ENCODE results near the gene ZFYVE9. TPM values are rescaled to one million over a fixed set of nuclear protein-coding genes. Genes with fewer than 3 reads are reported as not detected.
"Not testable (repeated sequence)": the region's sequence is repeated elsewhere in the genome, so short reads cannot be mapped to it uniquely, and the experiment has no call there.

ZFYVE9 gene
- total RNA-seq, 1 experiment from 2014 or later, result 14.2 TPM

- Histone ChIP-seq H4K20me1 (ENCODE audit: insufficient read depth) (no peaks in the 10 kb centered on the region), H3K27me3 (ENCODE audit: insufficient read depth, low read length) (no peaks in the 10 kb centered on the region), H3K4me1 (ENCODE audit: control insufficient read depth in 1 of 2, insufficient read depth in 2 of 2, low read length in 2 of 2) (peaks cover 4 to 20% of the 10 kb centered on the region in 2 experiments), H3K79me2 (ENCODE audit: insufficient read depth, low read length) (no peaks in the 10 kb centered on the region; the same call in 1 of the 2 replicates), H3K9me3 (ENCODE audit: control insufficient read depth in 1 of 2, insufficient read depth in 1 of 2, low read depth in 1 of 2, low read length in 2 of 2) (no peaks in the 10 kb centered on the region), H3K36me3 (ENCODE audit: control insufficient read depth in 1 of 2, insufficient read depth in 2 of 2, low read length in 2 of 2) (no peaks in the 10 kb centered on the region), H3K9me2 (ENCODE audit: insufficient read depth) (no peaks in the 10 kb centered on the region), H3K9ac (ENCODE audit: low read length) (no peak overlapping the region), H2AFZ (ENCODE audit: low read depth, low read length, poor library complexity, severe bottlenecking) (no peak overlapping the region), H3K4me2 (ENCODE audit: low read length) (no peak overlapping the region), H3K27ac (ENCODE audit: low read depth, low read length) (no peak overlapping the region), H3K4me3 (replicated peaks in 1 of 2; ENCODE audit: low read depth in 1 of 2, low read length in 2 of 2) (no peak overlapping the region)
- intact Hi-C loops (cut with micrococcal nuclease), result no loop called here
- ChIA-PET POLR2A (no interaction called here), CTCF (no interaction called here), RAD21 (ENCODE audit: low non-redundant PET in 1 of 2, low total read pairs in 2 of 2, uncharacterized antibody in 2 of 2, unreplicated experiment in 2 of 2) (no interaction called here)
- TF ChIP-seq SIN3A (IDR thresholded peaks at IDR 0.05; ENCODE audit: low read depth) (no peak), MAX (IDR thresholded peaks at IDR 0.05) (no peak), POLR2A (IDR thresholded peaks at IDR 0.05; ENCODE audit: borderline replicate concordance, extremely low read depth, insufficient read depth, insufficient read length) (no peak), JUND (IDR thresholded peaks at IDR 0.05) (no peak), ATF3 (IDR thresholded peaks at IDR 0.05) (no peak), EZH2phosphoT487 (IDR thresholded peaks at IDR 0.05; ENCODE audit: borderline replicate concordance) (no peak), ZBTB33 (IDR thresholded peaks at IDR 0.05; ENCODE audit: extremely low read depth, insufficient replicate concordance, low read length) (no peak), RAD21 (IDR thresholded peaks at IDR 0.05; ENCODE audit: low read depth) (no peak), ZFX (IDR thresholded peaks at IDR 0.05) (no peak), CTCF (IDR thresholded peaks at IDR 0.05 in 2 of 3, conservative IDR thresholded peaks at IDR 0.05 in 1 of 3; ENCODE audit: borderline replicate concordance in 1 of 3, insufficient read depth in 1 of 3, low read depth in 2 of 3, low read length in 2 of 3) (no peak)
- no TSS peak for BruUV-seq (replicated peaks)
- ATAC-seq (no peak), DNase-seq (ENCODE audit: low read depth, low spot score) (no peak)
Observed at GRCh38 chr1:52180176-52180575, 38.3 kb downstream of the ZFYVE9 start.

- BruUV-seq (replicated peaks); CTCF ChIA-PET: not testable (repeated sequence)
Observed at GRCh38 chr1:52181759-52182158, 39.9 kb downstream of the ZFYVE9 start.

GRCh38 chr1:52182328-52182727 is 40.4 kb downstream of the ZFYVE9 start:
- CTCF ChIA-PET; BruUV-seq (replicated peaks); ATAC-seq; intact Hi-C loops (cut with micrococcal nuclease); H3K36me3 ChIP-seq (ENCODE audit: control insufficient read depth in 1 of 2, insufficient read depth in 2 of 2, low read length in 2 of 2); H3K79me2 ChIP-seq (ENCODE audit: insufficient read depth, low read length); H2AFZ ChIP-seq (ENCODE audit: low read depth, low read length, poor library complexity, severe bottlenecking); DNase-seq (ENCODE audit: low read depth, low spot score); H4K20me1 ChIP-seq (ENCODE audit: insufficient read depth); H3K9ac ChIP-seq (ENCODE audit: low read length); H3K4me2 ChIP-seq (ENCODE audit: low read length); H3K4me3 ChIP-seq (replicated peaks in 1 of 2; ENCODE audit: low read depth in 1 of 2, low read length in 2 of 2); H3K9me2 ChIP-seq (ENCODE audit: insufficient read depth); POLR2A ChIA-PET; H3K27me3 ChIP-seq (ENCODE audit: insufficient read depth, low read length); H3K9me3 ChIP-seq (ENCODE audit: control insufficient read depth in 1 of 2, insufficient read depth in 1 of 2, low read depth in 1 of 2, low read length in 2 of 2); H3K27ac ChIP-seq (ENCODE audit: low read depth, low read length); RAD21 ChIA-PET (ENCODE audit: low non-redundant PET in 1 of 2, low total read pairs in 2 of 2, uncharacterized antibody in 2 of 2, unreplicated experiment in 2 of 2): not testable (repeated sequence)
- peaks cover 4 to 17% of the 10 kb centered on the region in 2 experiments for H3K4me1 ChIP-seq (ENCODE audit: control insufficient read depth in 1 of 2, insufficient read depth in 2 of 2, low read length in 2 of 2)

More at GRCh38 chr1:52181759-52182158, 39.9 kb downstream of the ZFYVE9 start:
- H3K79me2 ChIP-seq (ENCODE audit: insufficient read depth, low read length); H3K9me2 ChIP-seq (ENCODE audit: insufficient read depth); H3K9ac ChIP-seq (ENCODE audit: low read length); H4K20me1 ChIP-seq (ENCODE audit: insufficient read depth); RAD21 ChIA-PET (ENCODE audit: low non-redundant PET in 1 of 2, low total read pairs in 2 of 2, uncharacterized antibody in 2 of 2, unreplicated experiment in 2 of 2); intact Hi-C loops (cut with micrococcal nuclease); H3K27ac ChIP-seq (ENCODE audit: low read depth, low read length); POLR2A ChIA-PET; H3K4me3 ChIP-seq (replicated peaks in 1 of 2; ENCODE audit: low read depth in 1 of 2, low read length in 2 of 2); DNase-seq (ENCODE audit: low read depth, low spot score); H3K27me3 ChIP-seq (ENCODE audit: insufficient read depth, low read length); ATAC-seq; H2AFZ ChIP-seq (ENCODE audit: low read depth, low read length, poor library complexity, severe bottlenecking); H3K9me3 ChIP-seq (ENCODE audit: control insufficient read depth in 1 of 2, insufficient read depth in 1 of 2, low read depth in 1 of 2, low read length in 2 of 2); H3K36me3 ChIP-seq (ENCODE audit: control insufficient read depth in 1 of 2, insufficient read depth in 2 of 2, low read length in 2 of 2); H3K4me2 ChIP-seq (ENCODE audit: low read length): not testable (repeated sequence)
- H3K4me1 ChIP-seq (ENCODE audit: control insufficient read depth in 1 of 2, insufficient read depth in 2 of 2, low read length in 2 of 2), result peaks cover 4 to 20% of the 10 kb centered on the region in 2 experiments

Measured in HCT116 (cell line).